NCI-H2196 treated with DMSO at 0.1 percent for 48 hours (cell line): ENCODE measurements around the gene PADI1.

Source experiments
- DNase-seq: peaks from one replicate; lab custom pipeline; 2025; ENCODE audit not compliant: unreplicated experiment; lab: John Stamatoyannopoulos, UW

PADI1 gene

GRCh38 chr1:17214876-17215544 is 10.1 kb downstream of the PADI1 start:
- DNase-seq = no peak

- no peak for DNase-seq
These were observed 10.6 kb downstream of the PADI1 start for GRCh38 chr1:17215545-17215890.

GRCh38 chr1:17216078-17216477 is 11.2 kb downstream of the PADI1 start:
- no peak for DNase-seq

DNA sequence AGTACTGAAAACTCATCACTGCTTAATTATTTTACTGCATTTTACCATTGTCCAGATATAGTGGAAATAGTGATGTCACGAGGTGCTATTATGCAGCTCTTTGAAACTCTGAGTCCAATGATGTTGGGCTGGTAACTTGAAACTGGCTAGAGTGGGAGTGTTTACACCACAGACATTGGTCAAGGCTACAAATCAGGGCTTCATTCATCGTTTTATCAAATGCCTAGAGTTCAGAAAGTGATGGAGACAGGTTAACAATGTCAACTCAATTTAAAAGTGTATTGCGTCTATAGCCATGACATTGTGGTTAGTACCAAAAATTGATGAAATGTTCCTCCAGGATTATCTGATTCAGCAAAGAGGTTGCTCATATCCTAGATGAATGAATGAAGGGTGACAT is 12.7 kb downstream of the PADI1 start:
- DNase-seq = no peak

GRCh38 chr1:17218939-17219338 is 14.0 kb downstream of the PADI1 start:
- peak; percentile 26 for DNase-seq

DNA sequence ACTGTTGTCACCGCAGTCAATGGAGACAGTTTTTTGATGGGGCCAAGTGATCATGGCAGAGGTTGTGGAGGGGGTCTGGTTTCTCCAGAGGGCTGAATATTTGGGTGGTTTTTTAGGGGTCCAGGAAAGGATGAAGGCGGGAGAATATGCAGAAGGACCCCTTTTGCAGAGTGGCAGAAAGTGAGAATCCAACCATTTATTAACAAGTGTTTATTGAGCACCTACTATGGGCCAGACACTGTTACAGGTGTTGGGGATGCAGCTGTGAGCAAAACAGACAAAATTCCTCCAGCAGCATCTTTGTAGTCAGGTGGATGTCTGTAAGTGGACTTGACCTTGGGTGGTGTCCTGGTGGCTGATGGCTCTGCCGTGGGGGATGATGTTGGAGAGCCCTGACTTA is 15.4 kb downstream of the PADI1 start:
- DNase-seq = no peak

- no peak for DNase-seq
These were observed 17.6 kb downstream of the PADI1 start for GRCh38 chr1:17222557-17222956.

GRCh38 chr1:17224434-17224833 is 19.5 kb downstream of the PADI1 start:
- no peak for DNase-seq

DNA sequence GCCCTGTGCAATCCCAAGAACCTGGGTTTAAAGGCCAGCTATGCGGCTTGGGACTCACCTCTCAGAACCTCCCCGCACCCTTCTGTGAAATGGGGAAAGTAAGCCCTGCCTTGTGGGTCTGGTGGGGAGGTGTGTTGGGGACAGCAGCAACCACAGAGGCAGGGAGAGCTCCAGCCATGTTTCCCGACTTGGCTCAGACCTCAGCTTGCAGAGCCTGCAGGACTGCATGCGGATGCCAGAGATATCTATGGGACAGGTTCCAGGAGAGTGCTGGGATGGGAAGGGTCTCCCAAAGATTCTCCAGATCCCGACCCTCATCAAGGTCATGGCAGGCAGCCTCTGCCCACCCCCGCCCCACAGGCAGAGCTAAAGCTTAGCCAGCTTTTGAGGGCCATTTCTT is 20.2 kb downstream of the PADI1 start:
- DNase-seq = no peak

- DNase-seq = no peak
These were observed 22.5 kb downstream of the PADI1 start for GRCh38 chr1:17227358-17227915.

GRCh38 chr1:17228619-17229018 is 23.7 kb downstream of the PADI1 start:
- no peak for DNase-seq

DNA sequence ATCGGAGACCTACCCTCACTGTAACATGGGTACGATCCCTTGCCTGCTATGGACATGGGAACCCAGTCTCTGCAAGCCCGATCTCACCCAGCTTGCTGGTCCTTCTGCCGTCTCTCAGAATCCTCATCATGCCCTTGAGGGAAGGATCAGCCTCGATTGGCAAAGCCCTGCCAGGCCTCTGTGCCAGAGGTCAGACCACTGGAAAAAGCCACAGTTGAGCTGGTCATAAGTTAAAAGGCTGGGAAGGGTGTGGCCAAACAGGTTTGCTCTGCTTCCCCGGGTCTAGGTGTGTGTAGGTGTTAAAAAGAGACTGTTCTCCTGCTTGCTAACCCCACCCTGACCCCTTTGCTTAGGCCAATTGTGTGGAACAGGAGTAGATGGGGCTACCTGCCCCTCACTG is 24.5 kb downstream of the PADI1 start:
- no peak for DNase-seq

DNA sequence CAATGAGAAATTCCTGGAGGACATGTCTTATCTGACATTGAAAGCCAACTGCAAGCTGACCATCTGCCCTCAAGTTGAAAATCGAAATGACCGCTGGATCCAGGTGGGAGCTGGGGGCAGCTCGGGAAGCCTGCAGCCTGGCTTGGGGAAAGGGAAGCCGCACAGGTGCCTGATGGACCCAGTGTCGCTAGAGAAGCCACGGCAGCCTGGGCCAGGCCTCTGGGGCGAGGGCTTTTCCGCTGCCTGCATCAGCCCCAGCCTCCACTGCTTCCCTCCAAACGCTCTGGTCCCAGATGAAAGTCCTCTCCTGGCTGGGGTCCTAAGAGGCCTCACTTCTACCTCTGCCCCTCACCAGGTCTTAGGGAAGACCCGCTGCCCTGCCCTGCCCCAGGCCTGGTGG is 25.2 kb downstream of the PADI1 start:
- DNase-seq = no peak

DNA sequence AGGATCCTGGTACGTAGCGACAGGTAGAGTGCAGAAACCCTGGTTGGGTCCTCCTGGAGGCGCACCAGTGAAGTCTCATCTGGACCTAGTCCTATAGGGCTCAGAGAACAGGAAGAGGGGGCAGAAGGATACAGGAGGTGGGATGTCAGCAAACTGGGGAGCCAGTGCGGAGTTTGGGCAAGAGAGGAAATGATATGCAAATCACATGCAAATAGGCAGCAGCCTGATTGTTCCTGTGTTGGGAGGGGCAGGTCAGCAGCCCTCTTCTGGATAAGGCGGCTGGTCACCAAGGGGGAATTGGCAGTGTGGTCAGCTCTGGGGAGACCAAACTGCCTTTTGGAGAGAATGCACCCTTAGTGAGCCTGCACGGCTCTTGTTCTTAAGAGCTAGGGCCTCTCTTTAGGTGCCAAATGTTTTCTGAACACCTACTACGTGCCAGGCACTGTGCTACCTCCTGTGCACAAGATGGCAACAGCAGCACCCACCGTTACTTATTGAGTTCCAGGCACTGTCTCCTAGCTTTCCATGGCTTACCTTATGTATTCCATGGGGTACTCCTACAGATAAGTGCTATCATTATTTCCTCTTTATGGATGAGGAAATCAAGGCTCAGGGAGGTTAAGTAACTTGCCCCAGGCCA is 25.9 kb downstream of the PADI1 start:
- no peak for DNase-seq

- DNase-seq = peak; percentile 77
These were observed 28.1 kb downstream of the PADI1 start for GRCh38 chr1:17232759-17233661.

- DNase-seq = peak; percentile 84
These were observed 28.9 kb downstream of the PADI1 start for GRCh38 chr1:17233675-17234320.

GRCh38 chr1:17234405-17234804 is 29.5 kb downstream of the PADI1 start:
- no peak for DNase-seq

- DNase-seq = no peak
These were observed 30.4 kb downstream of the PADI1 start for GRCh38 chr1:17235135-17235885.

GRCh38 chr1:17236779-17237560 is 32.0 kb downstream of the PADI1 start:
- DNase-seq = peak; percentile 71

DNA sequence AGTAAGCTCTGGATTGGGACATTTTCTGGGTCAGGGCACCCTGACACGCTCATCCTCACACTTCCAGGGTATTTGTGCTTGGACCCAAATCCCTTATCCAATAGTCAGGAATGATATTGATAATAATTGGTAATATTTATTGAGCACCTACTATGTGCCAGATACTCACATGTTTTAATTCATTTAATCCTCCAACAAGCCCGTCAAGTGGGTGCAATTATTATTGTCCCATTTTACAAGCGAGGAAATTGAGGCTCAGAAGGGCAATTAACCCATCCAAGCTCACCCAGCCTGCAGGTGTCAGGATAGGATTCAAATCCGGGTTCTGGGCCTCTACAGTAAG is 32.6 kb downstream of the PADI1 start:
- no peak for DNase-seq
